K562 (cell line): ENCODE data around the gene RILP. TPM values are rescaled to one million over a fixed set of nuclear protein-coding genes. Genes with fewer than 3 reads are reported as not detected.

ENCODE experiments used
- ATAC-seq: fragments of 200-7000 bp; cut with Tn5 transposase; 3 replicates; pipeline ENCODE4 v1.9.1; 2020; ENCODE audit warnings: moderate library complexity
- BruUV-seq: library from RNA; stranded (reverse); fragments of 400-500 nt; replicated peaks from 2 replicates; lab custom pipeline; 2021; lab: Mats Ljungman, UMichigan
- CTCF ChIA-PET: fragments of 300-600 bp; formaldehyde crosslinking; extraction: SDS; loops from one replicate; lab custom pipeline; 2021; ENCODE audit warnings: low intra/inter-chr PET ratio; lab: Yijun Ruan, JAX
- POLR2A ChIA-PET: fragments of 300-600, 350-650 bp; sonication (Branson Sonifier 250); formaldehyde crosslinking; extraction: SDS; loops from one replicate; lab custom pipeline; 2021; ENCODE audit warnings: antibody characterized with exemption, inconsistent platforms; lab: Yijun Ruan, JAX
- DNase-seq, 4 experiments: peaks; one replicate each; pipeline versions ENCODE4 v3.0.0 to v3.0.0-alpha.2; 2011 to 2018; ENCODE audit warnings: low spot score in 3 of 4, mixed read lengths in 3 of 4; ENCODE audit errors: extremely low read depth in 1 of 4
- FAIRE-seq: peaks from 2 replicates; lab custom pipeline; 2011; peaks lifted over from hg19 to GRCh38; lab: Jason Lieb, UNC
- H2AFZ ChIP-seq: 2 replicates; pipeline ENCODE4 v1.6.0; 2011; ENCODE audit warnings: low read depth, low read length, control low read depth, inconsistent platforms
- H3K27ac ChIP-seq: fragments of 200-600 bp; 3 replicates; pipeline ENCODE4 v1.8.0; 2011; ENCODE audit warnings: low read depth, mild to moderate bottlenecking, control low read depth, inconsistent platforms, low read length, moderate library complexity, mixed read lengths; ENCODE audit errors: extremely low read depth
- H3K27me3 ChIP-seq, 2 experiments: fragments of 300-600 bp in 1 of 2; 2 replicates in 1 of 2; 3 replicates in 1 of 2; pipeline versions ENCODE4 v1.6.0 to v1.8.0; 2011; ENCODE audit warnings: inconsistent platforms in 2 of 2, low read length in 2 of 2, mild to moderate bottlenecking in 1 of 2, mixed read lengths in 1 of 2, moderate library complexity in 1 of 2; ENCODE audit not compliant: control insufficient read depth in 2 of 2, insufficient read depth in 2 of 2
- H3K36me3 ChIP-seq: fragments of 300-600 bp; 3 replicates; pipeline ENCODE4 v1.8.0; 2011; ENCODE audit warnings: mild to moderate bottlenecking, low read length, inconsistent platforms; ENCODE audit not compliant: control insufficient read depth, insufficient read depth
- H3K4me1 ChIP-seq, 2 experiments: fragments of 200-600 bp in 1 of 2; replicated peaks in 1 of 2; 2 replicates in 1 of 2; 3 replicates in 1 of 2; pipeline versions ENCODE4 v1.5.1 to v1.8.0; 2011; ENCODE audit warnings: inconsistent platforms in 2 of 2, low read length in 2 of 2, mild to moderate bottlenecking in 1 of 2, mixed read lengths in 1 of 2, moderate library complexity in 1 of 2; ENCODE audit not compliant: control insufficient read depth in 2 of 2, insufficient read depth in 2 of 2
- H3K4me2 ChIP-seq: 2 replicates; pipeline ENCODE4 v1.6.1; 2011; ENCODE audit warnings: low read length, control low read depth, inconsistent platforms, mixed read lengths; ENCODE audit not compliant: insufficient read depth
- H3K4me3 ChIP-seq: fragments of 200-600 bp; sonication (generic), shearing (Covaris generic); 2 replicates; pipeline ENCODE4 v1.5.1; 2016; ENCODE audit warnings: control low read depth, inconsistent platforms
- H3K79me2 ChIP-seq: fragments of 200-600 bp; 3 replicates; pipeline ENCODE4 v1.8.0; 2011; ENCODE audit warnings: low read length, inconsistent platforms; ENCODE audit not compliant: control insufficient read depth, insufficient read depth
- H3K9ac ChIP-seq, 2 experiments: 2 replicates each; pipeline versions ENCODE4 v1.6.0 to v1.6.1; 2011; ENCODE audit warnings: low read depth in 2 of 2, low read length in 2 of 2, control low read depth in 1 of 2, inconsistent platforms in 1 of 2, mild to moderate bottlenecking in 1 of 2, mixed read lengths in 1 of 2; ENCODE audit not compliant: insufficient read depth in 1 of 2
- H3K9me1 ChIP-seq: one replicate; pipeline ENCODE4 v1.6.0; 2011; ENCODE audit warnings: inconsistent platforms, mild to moderate bottlenecking, low read length, moderate library complexity; ENCODE audit not compliant: control insufficient read depth, insufficient read depth
- H3K9me3 ChIP-seq: replicated peaks from 2 replicates; pipeline ENCODE4 v1.5.1; 2011; ENCODE audit warnings: low read depth, low read length, inconsistent platforms; ENCODE audit not compliant: control insufficient read depth, insufficient read depth
- H4K20me1 ChIP-seq: replicated peaks from 2 replicates; pipeline ENCODE4 v1.6.1; 2011; ENCODE audit warnings: low read length, inconsistent platforms, mixed read lengths; ENCODE audit not compliant: control insufficient read depth, insufficient read depth
- FOXJ2 ChIP-seq: fragments of 200-800 bp; sonication (Bioruptor generic); IDR thresholded peaks from 2 replicates; pipeline ENCODE4 v1.6.1; 2016; ENCODE audit warnings: missing genetic modification characterization, missing compliant biosample characterization
- FOXP4 ChIP-seq: sonication (generic); formaldehyde crosslinking; IDR thresholded peaks from 2 replicates; pipeline ENCODE4 v1.8.0; 2022; ENCODE audit warnings: mild to moderate bottlenecking, missing genetic modification reagents, borderline replicate concordance
- HDAC2 ChIP-seq: fragments of 450-650 bp; IDR thresholded peaks from 2 replicates; pipeline ENCODE4 v1.6.1; 2016; ENCODE audit warnings: mild to moderate bottlenecking
- MXI1 ChIP-seq: IDR thresholded peaks from 2 replicates; pipeline ENCODE4 v1.6.1; 2011; ENCODE audit warnings: low read depth, mild to moderate bottlenecking, improper control_type of control experiment, low read length
- RBM34 ChIP-seq: fragments of 200-400 bp; formaldehyde crosslinking; IDR thresholded peaks from 2 replicates; pipeline ENCODE4 v1.6.1; 2018; ENCODE audit warnings: low read length, borderline replicate concordance; ENCODE audit not compliant: insufficient read depth
- SREBF1 ChIP-seq: fragments of 150-350 bp; IDR thresholded peaks from 2 replicates; pipeline ENCODE4 v1.6.1; 2014; ENCODE audit warnings: antibody characterized with exemption, low read depth, low read length, borderline replicate concordance
- TCF7L2 ChIP-seq: fragments of 150-350 bp; IDR thresholded peaks from 2 replicates; pipeline ENCODE4 v1.6.1; 2016; ENCODE audit warnings: low read depth, mild to moderate bottlenecking, low read length, moderate library complexity
- TSC22D4 ChIP-seq: fragments of 450-650 bp; IDR thresholded peaks from 2 replicates; pipeline ENCODE4 v1.6.1; 2016; ENCODE audit warnings: missing genetic modification characterization, missing biosample characterization, control low read depth
- YBX1 ChIP-seq: fragments of 450-650 bp; IDR thresholded peaks from 2 replicates; pipeline ENCODE4 v1.7.1; 2016; ENCODE audit warnings: mild to moderate bottlenecking
- ZNF395 ChIP-seq: fragments of 200-800 bp; sonication (Bioruptor generic); IDR thresholded peaks from 2 replicates; pipeline ENCODE4 v1.6.1; 2017; ENCODE audit warnings: missing genetic modification characterization, missing compliant biosample characterization
- WGBS: fragments of 100-300 bp; shearing (Covaris generic); methylation state at CpG from one replicate; pipeline ENCODE4 v1.1.6; 2016; ENCODE audit warnings: low coverage, mixed read lengths; ENCODE audit not compliant: insufficient coverage; ENCODE audit errors: missing lambda C conversion rate; 5-methylcytosine and 5-hydroxymethylcytosine counted together
- in situ Hi-C: fragments of 300-500 bp; cut with MboI; formaldehyde crosslinking; loops from 4 replicates; pipeline ENCODE4 v1.15.0; 2018; ENCODE audit warnings: inconsistent platforms, mixed read lengths
- intact Hi-C: fragments of 100-400 bp; cut with micrococcal nuclease; formaldehyde crosslinking; loops from 2 replicates; pipeline ENCODE4 v1.14.2; 2022
- polyA plus RNA-seq, 8 experiments: library from polyadenylated mRNA; depleted of rRNA in 4 of 8; stranded (reverse) in 5 of 8; unstranded in 3 of 8; fragments of >200 nt; fragmentation: Nextera tagmentation in 2 of 8; fragmentation: Illumina TruSeq in 1 of 8; extraction: Ambion mirVana in 2 of 8; extraction: Trizol in 1 of 8; gene quantifications; 2 replicates each; pipeline versions ENCODE4 v1.2.1 to v1.2.3, GENCODE V29; 2011 to 2014; ENCODE audit warnings: inconsistent platforms in 1 of 8, missing spikeins in 1 of 8
- total RNA-seq, 7 experiments: library from RNA; depleted of rRNA in 6 of 7; stranded (reverse); fragments of >200 nt in 6 of 7; fragmentation: Illumina TruSeq in 2 of 7; extraction: Trizol in 2 of 7; gene quantifications; 2 replicates each; pipeline versions ENCODE4 v1.2.1 to v1.2.3, GENCODE V29; 2011 to 2021; ENCODE audit warnings: low replicate concordance in 1 of 7

Gene RILP
- total and polyA plus RNA-seq, 9 of the 15 experiments (the other 6 are each of a cell fraction or from before 2014, with no cell fraction given) = 0.75 to 54.9 (median 27.8) TPM

- Histone ChIP-seq H3K27ac (no peak overlapping the region), H3K4me1 (no peaks in the 10 kb centered on the region), H4K20me1 (no peaks in the 10 kb centered on the region), H3K27me3 (no peaks in the 10 kb centered on the region), H3K36me3 (peaks cover 91% of the 10 kb centered on the region), H2AFZ (no peak overlapping the region), H3K9ac (no peak overlapping the region), H3K4me3 (no peak overlapping the region), H3K4me2 (no peak overlapping the region), H3K79me2 (peaks cover 13% of the 10 kb centered on the region; the same call in 2 of the 3 replicates), H3K9me3 (no peaks in the 10 kb centered on the region), H3K9me1 (no peaks in the 10 kb centered on the region)
- DNase-seq (no peak), FAIRE-seq (no peak), ATAC-seq (no peak)
- TF ChIP-seq FOXP4 (CRISPR knock-in tag) (no peak), ZNF395 (CRISPR knock-in tag) (no peak), FOXJ2 (no peak), RBM34 (no peak), MXI1 (no peak), TSC22D4 (tag) (no peak), YBX1 (no peak), TCF7L2 (no peak), SREBF1 (no peak), HDAC2 (no peak)
- POLR2A ChIA-PET = interaction anchor here (0.7 to 0.8 kb wide), 2 partner anchors 8 to 1959 kb away, joined by 3 read pairs; partner anchors contain the start of gene SHPK
- CTCF ChIA-PET = no interaction called here
- in situ Hi-C loops = loop anchor here (10.0 kb wide), 1 partner anchor 188 kb away; no protein-coding TSS in a partner anchor
- intact Hi-C loops = no loop called here
- no TSS peak for BruUV-seq
- 100% methylated on average over 12 of the region's 13 CpGs for WGBS
Measured at GRCh38 chr17:1676401-1676800, 26.7 kb upstream of the RILP start.
